ENCODE results near the gene CREBBP. TPM values are rescaled to one million over a fixed set of nuclear protein-coding genes. Genes with fewer than 3 reads are reported as not detected.

CREBBP gene
- total RNA-seq, 1 donor from 2014 or later: 35.3 TPM

DNA sequence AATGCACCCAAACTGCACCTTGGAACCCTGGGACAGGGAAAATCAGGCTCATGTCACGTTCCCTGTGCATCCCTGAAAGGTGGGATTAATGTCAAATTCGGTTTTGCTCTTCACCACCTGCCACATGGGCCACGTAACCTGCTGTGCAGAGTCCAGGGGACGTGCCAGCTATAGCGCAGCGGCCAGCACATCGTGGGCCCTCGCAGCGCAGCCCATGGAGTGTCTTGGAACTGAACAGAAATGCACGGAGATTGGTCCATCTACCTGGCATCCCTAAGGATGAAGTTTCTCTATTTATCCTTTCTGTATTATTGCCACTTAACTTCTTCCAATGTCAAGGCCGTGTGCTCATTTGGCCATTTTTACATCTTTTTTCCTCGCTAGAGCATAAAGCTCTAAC, 95.1 kb downstream of the CREBBP start:
- intact Hi-C loops (cut with DNase I): no loop called here
- no peak for ATAC-seq (ENCODE audit: poor library complexity)
- DNase-seq: no peak

- intact Hi-C loops (cut with DNase I): no loop called here
- DNase-seq (no peak), ATAC-seq (ENCODE audit: poor library complexity) (no peak)
These were observed 97.0 kb downstream of the CREBBP start for GRCh38 chr16:3783516-3783915.

GRCh38 chr16:3782566-3782965, 97.9 kb downstream of the CREBBP start:
- intact Hi-C loops (cut with DNase I): no loop called here
- DNase-seq (no peak), ATAC-seq (ENCODE audit: poor library complexity) (no peak)

DNA sequence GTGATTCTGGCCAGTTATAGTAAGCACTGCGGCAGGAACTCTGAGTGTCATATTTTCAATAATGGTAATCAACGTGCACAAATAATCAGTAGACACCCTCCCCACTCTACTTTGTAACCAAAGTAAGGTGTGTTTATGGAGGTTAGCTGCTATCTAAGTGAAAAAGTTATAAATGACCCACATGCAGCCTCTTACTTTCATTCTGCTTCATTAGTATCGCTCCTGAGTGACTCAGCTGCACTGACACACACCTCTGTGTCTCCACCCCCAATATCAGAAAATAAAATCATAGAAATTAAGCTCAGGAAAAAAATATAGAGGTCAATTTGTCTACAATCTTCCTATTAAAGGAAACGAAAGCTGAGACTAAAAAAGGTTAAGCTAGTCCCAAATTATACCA, 99.1 kb downstream of the CREBBP start:
- intact Hi-C loops (cut with DNase I): no loop called here
- no peak for DNase-seq
- ATAC-seq (ENCODE audit: poor library complexity): no peak

DNA sequence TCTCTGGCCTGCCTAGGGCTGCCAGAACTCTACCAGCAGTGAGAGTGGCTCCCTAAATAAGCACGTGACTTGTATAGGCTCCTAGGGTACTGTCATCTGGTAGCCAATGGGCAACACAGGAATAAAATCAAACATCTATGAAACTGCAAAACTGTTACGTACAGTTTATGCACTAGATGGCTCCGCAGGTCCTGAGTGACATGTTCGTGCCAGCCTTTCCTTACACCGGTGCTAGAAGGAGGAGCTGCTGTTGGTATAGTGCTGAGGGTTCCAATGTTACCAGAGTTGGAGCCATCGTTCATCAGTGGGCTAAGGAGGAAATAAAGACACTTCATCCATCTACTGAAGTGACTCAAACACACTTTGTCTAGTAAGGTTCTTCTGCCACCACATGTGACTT, 99.9 kb downstream of the CREBBP start:
- intact Hi-C loops (cut with DNase I): no loop called here
- ATAC-seq (ENCODE audit: poor library complexity) (peak; percentile 25), DNase-seq (no peak)

DNA sequence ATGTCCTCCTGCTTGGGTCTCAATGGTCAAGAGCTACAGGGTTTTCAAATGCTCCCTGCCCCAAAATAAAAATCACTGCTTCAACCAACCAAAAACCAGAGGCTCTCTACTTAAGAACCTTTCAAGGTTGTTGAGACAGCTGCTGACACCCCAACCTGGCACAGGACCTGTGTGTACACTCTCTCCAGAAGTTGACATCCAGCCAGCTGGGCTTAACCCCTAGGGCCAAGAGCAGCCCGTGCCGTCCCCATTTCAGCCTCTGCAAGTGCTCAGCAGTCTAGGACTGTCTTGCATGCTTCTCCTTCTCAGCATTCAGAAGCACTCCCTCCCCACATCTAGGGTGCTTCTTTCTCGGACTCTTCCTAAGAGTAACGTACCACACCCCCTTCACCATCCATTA, 104.2 kb downstream of the CREBBP start:
- DNase-seq (no peak), ATAC-seq (ENCODE audit: poor library complexity) (peak; percentile 38)
- intact Hi-C loops (cut with DNase I): no loop called here

DNA sequence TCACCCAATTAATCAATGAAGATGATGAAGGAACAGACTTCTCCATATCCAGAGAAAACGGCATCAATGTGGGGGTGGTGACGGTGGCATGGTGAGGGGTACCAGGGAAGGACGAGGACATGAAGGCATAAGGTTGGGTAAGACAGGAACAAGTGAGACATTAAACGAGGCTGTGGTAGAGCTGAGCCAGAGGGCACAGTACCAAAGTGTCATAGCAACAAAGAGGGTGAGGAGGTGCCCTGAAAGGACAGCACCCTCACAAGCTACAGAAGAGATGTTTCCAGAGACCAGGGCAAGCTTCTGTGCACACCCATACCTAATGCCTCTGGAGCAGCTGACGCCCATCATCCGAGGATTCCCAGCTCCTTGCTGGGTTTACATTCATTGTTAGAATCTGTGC, 105.7 kb downstream of the CREBBP start:
- DNase-seq (no peak), ATAC-seq (ENCODE audit: poor library complexity) (peak; percentile 76)
- intact Hi-C loops (cut with DNase I): loop anchor here (5.0 kb wide), 1 partner anchor 102 kb away; no protein-coding TSS in a partner anchor

- DNase-seq (peak; percentile 73), ATAC-seq (ENCODE audit: poor library complexity) (peak; percentile 89)
- intact Hi-C loops (cut with DNase I): loop anchor here (5.0 kb wide), 1 partner anchor 103 kb away; no protein-coding TSS in a partner anchor
These were observed 106.3 kb downstream of the CREBBP start for GRCh38 chr16:3774156-3774767.

GRCh38 chr16:3773663-3774062, 106.8 kb downstream of the CREBBP start:
- ATAC-seq (ENCODE audit: poor library complexity) (no peak), DNase-seq (no peak)
- intact Hi-C loops (cut with DNase I): loop anchor here (5.0 kb wide), 1 partner anchor 104 kb away; no protein-coding TSS in a partner anchor

GRCh38 chr16:3771513-3771912, 109.0 kb downstream of the CREBBP start:
- no peak for DNase-seq
- no peak for ATAC-seq (ENCODE audit: poor library complexity)
- intact Hi-C loops (cut with DNase I): loop anchor here (5.0 kb wide), 1 partner anchor 106 kb away; no protein-coding TSS in a partner anchor

- DNase-seq (no peak), ATAC-seq (ENCODE audit: poor library complexity) (no peak)
- intact Hi-C loops (cut with DNase I): loop anchor here (5.0 kb wide), 1 partner anchor 107 kb away; no protein-coding TSS in a partner anchor
These were observed 110.0 kb downstream of the CREBBP start for GRCh38 chr16:3770530-3770929.

- ATAC-seq (ENCODE audit: poor library complexity): no peak
- intact Hi-C loops (cut with DNase I): loop anchor here (5.0 kb wide), 1 partner anchor 107 kb away; no protein-coding TSS in a partner anchor
- no peak for DNase-seq
These were observed 110.6 kb downstream of the CREBBP start for GRCh38 chr16:3769942-3770341.

DNA sequence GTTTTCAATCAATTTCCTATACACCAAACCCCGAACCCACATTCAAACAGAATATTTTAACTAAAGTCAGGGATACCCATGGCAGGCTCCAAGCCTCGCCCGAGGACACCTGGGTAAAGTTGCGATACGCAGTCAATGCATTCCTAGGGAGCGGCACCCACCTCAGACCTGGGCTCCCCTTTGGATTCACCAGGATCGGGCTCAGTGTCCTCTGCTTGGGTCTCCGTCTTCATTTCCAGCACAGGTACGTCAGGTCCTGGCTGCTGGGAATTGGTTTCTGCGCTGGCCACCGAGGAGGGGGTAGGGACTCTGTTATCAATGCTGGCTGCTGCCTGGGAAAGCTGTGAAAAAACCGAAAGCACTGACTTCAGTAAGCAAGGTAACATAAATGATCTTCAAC, 111.5 kb downstream of the CREBBP start:
- ATAC-seq (ENCODE audit: poor library complexity) (no peak), DNase-seq (no peak)
- intact Hi-C loops (cut with DNase I): no loop called here

DNA sequence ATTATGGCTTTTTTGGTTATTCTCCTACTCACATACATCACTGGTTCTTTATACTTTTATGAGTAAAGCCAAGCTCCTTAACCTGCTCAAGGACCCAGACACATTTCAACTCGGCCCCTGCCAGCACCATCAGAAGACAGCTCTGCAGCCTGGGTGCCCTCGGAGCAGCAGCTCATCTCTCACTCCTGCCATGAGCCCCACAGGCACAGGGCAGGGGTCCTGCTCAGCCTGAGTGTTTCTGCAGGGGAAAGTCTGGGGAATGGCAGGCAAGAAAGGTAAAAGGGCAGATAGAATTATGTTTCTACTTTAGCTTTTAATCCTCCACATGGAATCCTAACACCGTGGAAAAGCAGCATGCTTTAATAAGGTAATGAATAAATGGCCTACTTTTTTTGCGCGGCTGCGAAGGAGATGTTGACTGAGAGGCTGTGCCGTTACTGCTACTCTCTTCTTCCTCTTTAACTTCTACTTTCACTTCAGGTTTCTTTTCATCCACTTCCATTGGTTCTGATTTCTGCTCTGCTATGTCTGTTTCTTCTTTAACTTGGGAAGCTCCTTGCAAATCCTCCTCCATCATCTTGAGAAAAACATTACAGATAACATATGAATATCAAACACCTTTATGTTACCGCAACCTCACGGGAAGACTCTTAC, 113.1 kb downstream of the CREBBP start:
- intact Hi-C loops (cut with DNase I): no loop called here
- DNase-seq (no peak), ATAC-seq (ENCODE audit: poor library complexity) (no peak)

DNA sequence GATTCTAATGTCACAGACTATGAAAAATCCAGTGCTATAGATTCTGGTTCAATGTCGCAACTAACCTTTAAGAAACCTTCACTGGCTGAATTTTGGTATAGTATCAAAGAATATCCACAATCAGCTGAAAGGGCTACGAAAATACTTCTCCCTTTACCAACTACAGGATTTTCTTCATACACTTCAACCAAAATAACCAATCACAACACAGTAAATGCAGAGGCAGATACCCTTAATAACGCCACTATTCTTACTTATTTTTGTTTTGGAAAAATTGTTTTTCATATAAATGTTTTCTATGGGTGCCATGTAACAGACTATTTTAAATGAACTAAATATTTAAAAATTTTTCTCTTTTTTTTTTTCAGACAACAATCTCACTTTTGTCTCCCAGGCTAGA, 114.3 kb downstream of the CREBBP start:
- DNase-seq (no peak), ATAC-seq (ENCODE audit: poor library complexity) (no peak)
- intact Hi-C loops (cut with DNase I): no loop called here

GRCh38 chr16:3764409-3764808, 116.1 kb downstream of the CREBBP start:
- no peak for ATAC-seq (ENCODE audit: poor library complexity)
- intact Hi-C loops (cut with DNase I): no loop called here
- no peak for DNase-seq

DNA sequence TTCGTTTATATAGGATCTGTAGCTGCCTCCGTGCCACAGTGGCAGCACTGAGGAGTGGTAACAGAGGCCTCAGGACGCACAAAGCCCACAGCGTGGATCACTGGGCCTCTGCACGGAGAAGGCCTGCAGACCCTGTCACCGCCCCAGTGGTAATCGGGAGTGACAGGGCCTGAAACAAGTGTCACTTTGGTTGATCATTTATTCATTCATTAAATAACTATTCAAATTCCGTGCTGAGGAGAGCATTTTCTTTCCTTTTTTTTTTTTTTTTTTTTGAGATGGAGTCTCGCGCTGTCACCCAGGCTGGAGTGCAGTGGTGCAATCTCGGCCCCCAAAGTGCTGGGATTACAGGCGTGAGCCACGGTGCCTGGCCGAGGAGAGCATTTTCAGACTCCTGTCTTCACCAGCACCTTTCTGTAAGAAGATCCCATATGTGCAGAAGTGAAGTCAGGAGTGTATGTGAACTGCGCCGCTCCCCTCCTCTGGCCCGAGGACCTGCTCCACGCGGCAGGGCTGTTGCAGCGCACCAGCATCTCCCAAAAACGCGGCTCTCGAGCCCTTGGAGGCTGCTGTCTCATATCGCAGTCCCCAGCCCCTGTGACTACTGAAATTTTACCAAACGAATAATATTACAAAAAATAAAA, 118.3 kb downstream of the CREBBP start:
- intact Hi-C loops (cut with DNase I): no loop called here
- ATAC-seq (ENCODE audit: poor library complexity) (no peak), DNase-seq (no peak)

GRCh38 chr16:3761375-3762106, 119.0 kb downstream of the CREBBP start:
- intact Hi-C loops (cut with DNase I): no loop called here
- DNase-seq (no peak), ATAC-seq (ENCODE audit: poor library complexity) (no peak)

GRCh38 chr16:3760518-3760917, 120.0 kb downstream of the CREBBP start:
- DNase-seq: no peak
- ATAC-seq (ENCODE audit: poor library complexity): no peak
- intact Hi-C loops (cut with DNase I): no loop called here
